ENCODE data around the gene REN. TPM values are rescaled to one million over a fixed set of nuclear protein-coding genes. Genes with fewer than 3 reads are reported as not detected.

REN gene
- total and polyA plus RNA-seq, 2 of the 13 experiments (the other 11 are each of a cell fraction or from before 2014, with no cell fraction given) = not detected

GRCh38 chr1:204213668-204214662, 47.8 kb upstream of the REN start, which contains the start of gene GOLT1A (continued):
- TF ChIP-seq ESRRA (CRISPR knock-in tag; IDR thresholded peaks at IDR 0.05; ENCODE audit: low read depth) = peak; percentile 86
- no peak; the same call in 1 of the 2 replicates for TF ChIP-seq ZNF878 (CRISPR knock-in tag; IDR thresholded peaks at IDR 0.05)
- TF ChIP-seq HMG20A (CRISPR knock-in tag; IDR thresholded peaks at IDR 0.05; ENCODE audit: borderline replicate concordance) = no peak
- TF ChIP-seq ZNF773 (CRISPR knock-in tag; IDR thresholded peaks at IDR 0.05; ENCODE audit: borderline replicate concordance) = no peak
- TF ChIP-seq RFXAP (CRISPR knock-in tag; IDR thresholded peaks at IDR 0.05; ENCODE audit: borderline replicate concordance) = peak; percentile 87; the same call in 1 of the 2 replicates
- no peak for TF ChIP-seq PLSCR1 (CRISPR knock-in tag; IDR thresholded peaks at IDR 0.05; ENCODE audit: borderline replicate concordance)
- peak; percentile 79; the same call in 1 of the 2 replicates for TF ChIP-seq ZNF251 (CRISPR knock-in tag; IDR thresholded peaks at IDR 0.05)
- TF ChIP-seq GLI4 (CRISPR knock-in tag; IDR thresholded peaks at IDR 0.05; ENCODE audit: borderline replicate concordance) = peak; percentile 63; the same call in 1 of the 2 replicates
- TF ChIP-seq ZNF891 (CRISPR knock-in tag; IDR thresholded peaks at IDR 0.05) = peak; percentile 75
- no peak for TF ChIP-seq GRHL1 (CRISPR knock-in tag; conservative IDR thresholded peaks at IDR 0.05)
- no peak; the same call in 1 of the 2 replicates for TF ChIP-seq ZNF281 (CRISPR knock-in tag; IDR thresholded peaks at IDR 0.05; ENCODE audit: borderline replicate concordance)
- TF ChIP-seq ZNF180 (CRISPR knock-in tag; IDR thresholded peaks at IDR 0.05; ENCODE audit: borderline replicate concordance, low read depth) = no peak
- TF ChIP-seq ZNF142 (CRISPR knock-in tag; IDR thresholded peaks at IDR 0.05) = peak; percentile 82
- 0 out of 2 replicates have a peak, but pooled peaks have one; percentile 43 for TF ChIP-seq HIVEP1 (CRISPR knock-in tag; IDR thresholded peaks at IDR 0.05)
- TF ChIP-seq ATF7 (IDR thresholded peaks at IDR 0.05) = no peak
- TF ChIP-seq ATF7 (CRISPR knock-in tag; IDR thresholded peaks at IDR 0.05) = peak; percentile 41; the same call in 1 of the 2 replicates

All from HepG2 (cell line).